ENCODE measurements around the gene ADAMTS13.
"Not testable (repeated sequence)": the region's sequence is repeated elsewhere in the genome, so short reads cannot be mapped to it uniquely, and the experiment has no call there.

Gene ADAMTS13

DNA sequence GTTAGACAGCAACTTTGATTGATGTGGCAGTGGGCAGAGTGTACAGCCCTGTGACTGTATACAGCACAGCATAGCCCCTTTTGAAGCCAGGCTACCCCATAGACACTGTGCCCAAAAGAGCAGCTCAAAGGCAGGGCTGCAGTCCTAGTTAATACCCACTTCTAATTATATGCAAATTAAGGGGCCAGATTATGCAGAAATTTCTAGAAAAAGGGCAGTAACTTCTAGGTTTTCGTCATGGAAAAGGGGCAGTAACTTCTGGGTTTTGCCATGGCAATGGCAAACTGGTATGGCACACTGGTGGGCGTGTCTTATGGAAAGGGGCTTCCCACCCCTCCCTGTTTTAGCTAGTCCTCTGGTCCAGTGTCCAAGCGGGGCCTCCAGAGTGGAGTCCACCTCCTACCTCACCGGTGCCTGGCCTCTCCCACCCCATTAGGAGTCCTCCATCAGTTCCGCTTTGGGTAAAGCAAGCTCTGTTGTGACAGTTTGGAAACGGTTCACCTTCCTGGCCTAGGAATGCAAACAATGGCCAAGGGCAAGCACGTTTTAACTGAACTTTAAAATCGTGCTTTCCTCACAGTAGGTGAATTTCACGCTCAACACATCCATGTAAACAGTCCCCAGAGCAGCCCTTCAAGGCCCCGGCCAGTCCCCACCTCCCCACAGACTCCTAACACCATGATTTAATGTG, 5.6 kb downstream of the ADAMTS13 start:
- no peak for DNase-seq

DNA sequence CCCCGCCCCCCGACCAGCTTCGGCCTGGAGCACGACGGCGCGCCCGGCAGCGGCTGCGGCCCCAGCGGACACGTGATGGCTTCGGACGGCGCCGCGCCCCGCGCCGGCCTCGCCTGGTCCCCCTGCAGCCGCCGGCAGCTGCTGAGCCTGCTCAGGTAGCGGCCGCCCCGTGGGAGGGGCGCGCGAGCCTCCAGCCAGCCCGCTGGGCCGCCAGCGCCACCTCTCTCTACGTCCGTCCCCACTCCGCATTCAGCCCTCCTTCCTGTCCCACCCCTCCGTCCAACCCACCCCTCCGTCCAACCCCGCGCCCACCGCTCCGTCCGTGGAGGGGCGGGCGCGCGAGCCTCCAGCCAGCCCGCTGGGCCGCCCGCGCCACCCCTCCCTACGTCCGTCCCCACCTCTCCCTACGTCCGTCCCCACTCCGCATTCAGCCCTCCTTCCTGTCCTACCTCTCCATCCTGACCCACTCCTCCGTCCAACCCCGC, 6.5 kb downstream of the ADAMTS13 start:
- DNase-seq = no peak

DNA sequence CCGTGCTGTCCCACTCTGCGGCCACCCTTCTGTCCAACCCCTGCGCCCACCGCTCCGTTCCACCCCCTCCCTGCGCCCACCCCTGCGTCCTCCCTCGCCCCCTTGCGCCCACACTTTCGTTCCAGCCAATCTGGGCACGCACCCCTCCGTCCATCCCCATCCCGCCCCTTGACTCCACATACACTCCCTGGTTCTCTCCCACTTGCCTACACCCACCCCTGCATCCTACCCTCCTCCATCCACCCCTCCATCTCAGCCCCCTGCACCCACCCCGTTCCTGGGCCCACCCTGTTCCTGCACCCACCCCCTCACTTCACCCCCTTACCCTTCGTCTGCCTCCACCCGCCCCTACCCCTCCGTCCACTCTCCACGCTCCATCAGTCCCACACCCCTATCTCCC, 7.0 kb downstream of the ADAMTS13 start:
- DNase-seq = no peak

DNA sequence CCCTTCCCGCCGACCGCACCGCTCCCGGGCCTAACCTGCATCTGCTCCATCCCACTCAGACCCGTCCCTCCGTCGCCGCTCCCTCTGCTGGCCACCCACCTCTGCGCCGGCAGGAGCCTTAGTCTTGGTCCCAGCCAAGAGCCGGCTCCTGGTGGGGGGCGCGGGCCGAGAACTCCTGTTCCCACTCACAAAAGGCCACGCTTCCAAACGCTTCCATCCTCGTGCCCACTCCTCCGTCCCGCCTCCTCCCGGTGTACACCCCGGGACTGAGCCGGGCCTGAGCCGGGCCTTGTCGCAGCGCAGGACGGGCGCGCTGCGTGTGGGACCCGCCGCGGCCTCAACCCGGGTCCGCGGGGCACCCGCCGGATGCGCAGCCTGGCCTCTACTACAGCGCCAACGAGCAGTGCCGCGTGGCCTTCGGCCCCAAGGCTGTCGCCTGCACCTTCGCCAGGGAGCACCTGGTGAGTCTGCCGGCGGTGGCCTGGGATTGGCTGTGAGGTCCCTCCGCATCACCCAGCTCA, 7.5 kb downstream of the ADAMTS13 start:
- DNase-seq = peak in 1 of 2 donors; percentile 15

DNA sequence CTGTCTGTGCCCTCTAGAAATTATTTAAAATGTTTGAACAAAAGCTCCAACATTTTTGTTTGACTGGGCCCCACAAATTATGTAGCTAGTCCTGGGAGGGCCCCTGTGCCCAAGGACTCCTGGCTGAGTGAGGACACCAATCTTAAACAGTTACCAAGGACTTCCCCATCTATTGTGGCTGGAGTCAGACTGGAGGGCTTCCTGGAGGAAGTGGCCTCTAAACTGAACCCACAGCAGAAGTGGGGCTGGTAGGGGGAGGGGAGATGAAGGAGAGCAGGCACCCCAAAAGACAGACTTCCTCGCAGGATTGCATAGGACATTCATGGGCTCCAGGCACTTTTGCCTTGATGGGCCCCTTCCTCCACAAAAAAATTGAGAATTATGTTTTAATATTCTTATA, 8.1 kb downstream of the ADAMTS13 start:
- DNase-seq = no peak

DNA sequence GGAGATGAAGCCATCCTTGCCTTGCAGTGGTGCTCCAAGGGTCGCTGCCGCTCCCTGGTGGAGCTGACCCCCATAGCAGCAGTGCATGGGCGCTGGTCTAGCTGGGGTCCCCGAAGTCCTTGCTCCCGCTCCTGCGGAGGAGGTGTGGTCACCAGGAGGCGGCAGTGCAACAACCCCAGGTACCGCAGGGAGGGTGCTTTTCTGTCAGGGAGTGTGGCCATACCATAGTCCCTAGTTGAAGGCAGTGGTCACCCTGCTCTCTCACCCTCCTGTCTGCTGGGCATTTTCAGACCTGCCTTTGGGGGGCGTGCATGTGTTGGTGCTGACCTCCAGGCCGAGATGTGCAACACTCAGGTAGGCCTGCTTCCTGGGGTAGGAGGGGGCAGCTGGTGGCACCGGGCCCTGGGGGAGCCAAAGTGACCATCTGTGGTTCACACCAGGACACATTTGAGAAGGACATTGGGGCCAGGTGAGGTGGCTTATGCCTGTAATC, 11.2 kb downstream of the ADAMTS13 start:
- DNase-seq = no peak

DNA sequence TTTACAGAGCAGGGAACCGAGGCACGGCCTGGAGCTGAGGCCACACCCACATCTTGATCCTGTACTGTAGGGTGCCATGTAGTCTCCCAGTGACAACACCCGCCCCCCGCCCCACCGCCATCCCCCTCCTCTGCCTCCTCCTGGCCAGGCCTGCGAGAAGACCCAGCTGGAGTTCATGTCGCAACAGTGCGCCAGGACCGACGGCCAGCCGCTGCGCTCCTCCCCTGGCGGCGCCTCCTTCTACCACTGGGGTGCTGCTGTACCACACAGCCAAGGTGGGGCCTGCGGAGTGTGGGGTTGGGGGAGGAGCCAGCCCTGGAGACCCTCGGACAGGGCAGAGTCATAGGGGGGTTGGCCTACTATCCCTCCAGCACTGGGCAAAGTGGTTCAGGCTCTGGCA, 14.5 kb downstream of the ADAMTS13 start:
- no peak for DNase-seq

DNA sequence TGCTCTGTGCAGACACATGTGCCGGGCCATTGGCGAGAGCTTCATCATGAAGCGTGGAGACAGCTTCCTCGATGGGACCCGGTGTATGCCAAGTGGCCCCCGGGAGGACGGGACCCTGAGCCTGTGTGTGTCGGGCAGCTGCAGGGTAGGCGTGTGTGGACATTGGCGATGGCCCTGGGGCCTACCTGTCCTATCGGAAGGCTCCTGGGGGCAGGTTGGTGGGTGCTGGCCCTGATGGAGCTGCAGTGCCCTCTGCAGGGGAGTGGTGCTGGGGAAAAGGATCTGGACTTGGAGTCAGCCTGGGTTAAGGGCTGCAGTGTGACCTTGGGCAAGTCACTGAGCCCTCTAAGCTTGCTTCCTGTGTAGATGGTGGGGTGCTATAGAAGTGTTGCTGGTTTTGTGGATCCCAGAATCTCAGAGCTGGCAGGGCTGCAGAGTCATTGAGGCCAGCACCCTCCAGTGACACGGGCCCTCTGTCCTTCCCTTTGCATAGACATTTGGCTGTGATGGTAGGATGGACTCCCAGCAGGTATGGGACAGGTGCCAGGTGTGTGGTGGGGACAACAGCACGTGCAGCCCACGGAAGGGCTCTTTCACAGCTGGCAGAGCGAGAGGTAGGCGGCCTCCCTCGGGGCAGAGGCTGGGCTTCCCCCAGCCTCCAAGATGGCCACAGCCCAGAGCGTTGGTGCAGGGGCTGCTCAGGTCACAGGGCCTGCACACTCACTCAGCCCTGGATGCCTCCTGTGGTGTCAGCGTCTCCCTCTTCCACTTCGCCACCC, 15.8 kb downstream of the ADAMTS13 start:
- DNase-seq = no peak

DNA sequence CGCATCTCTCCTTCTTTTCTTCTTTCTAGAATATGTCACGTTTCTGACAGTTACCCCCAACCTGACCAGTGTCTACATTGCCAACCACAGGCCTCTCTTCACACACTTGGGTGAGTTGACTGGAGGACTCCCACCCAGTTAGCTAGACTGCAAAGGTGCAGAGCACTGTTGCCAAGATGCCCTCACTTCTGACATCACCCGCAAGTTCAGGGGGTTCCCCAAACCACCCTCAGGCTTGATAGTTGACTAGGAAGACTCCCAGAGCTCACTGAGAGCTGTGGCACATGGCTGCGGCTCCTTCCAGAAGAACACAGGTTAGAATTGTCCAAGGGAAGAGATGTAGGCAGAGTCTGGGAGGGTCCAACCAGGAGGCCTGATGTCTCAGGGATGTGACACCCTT, 17.2 kb downstream of the ADAMTS13 start:
- no peak for DNase-seq

DNA sequence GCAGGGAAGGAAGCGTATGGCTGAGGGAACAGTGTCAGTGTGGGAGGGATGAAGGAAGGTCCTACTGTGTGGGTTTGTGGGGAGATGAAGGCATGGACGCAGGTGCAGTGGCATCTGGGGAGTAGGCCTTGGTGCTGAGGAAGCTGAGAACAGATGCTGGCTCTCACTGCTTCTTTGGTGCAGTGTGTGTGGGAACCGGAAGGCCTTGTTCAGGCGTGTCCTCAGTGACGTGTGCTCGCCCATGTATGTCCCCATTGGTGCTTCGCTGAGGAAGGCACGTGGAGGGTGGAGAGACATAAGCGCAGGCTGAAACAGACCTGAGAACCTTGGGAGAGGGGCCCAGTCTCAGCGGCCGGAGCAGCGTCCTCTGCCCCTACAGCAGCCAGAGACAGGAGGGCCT, 18.7 kb downstream of the ADAMTS13 start:
- no peak for DNase-seq

DNA sequence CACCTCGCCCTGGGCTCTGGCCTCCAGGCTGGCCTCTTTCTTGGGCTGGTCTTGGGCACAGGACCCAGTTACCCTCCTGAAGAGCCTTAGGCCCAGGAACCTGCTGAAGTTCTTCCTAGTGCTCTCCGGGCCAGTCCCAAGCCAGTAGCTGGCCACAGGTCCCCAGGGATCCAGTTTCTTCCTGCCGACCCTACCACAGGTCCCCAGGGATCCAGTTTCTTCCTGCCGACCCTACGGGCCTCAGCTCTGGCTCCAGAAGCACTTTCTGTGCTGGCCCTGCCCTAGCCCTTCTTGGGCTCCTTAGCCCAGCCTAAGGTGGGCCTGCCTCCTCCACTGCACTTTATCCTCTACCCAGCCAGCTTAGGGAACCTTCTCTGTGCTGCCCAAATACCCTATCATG, 19.4 kb downstream of the ADAMTS13 start:
- no peak for DNase-seq

DNA sequence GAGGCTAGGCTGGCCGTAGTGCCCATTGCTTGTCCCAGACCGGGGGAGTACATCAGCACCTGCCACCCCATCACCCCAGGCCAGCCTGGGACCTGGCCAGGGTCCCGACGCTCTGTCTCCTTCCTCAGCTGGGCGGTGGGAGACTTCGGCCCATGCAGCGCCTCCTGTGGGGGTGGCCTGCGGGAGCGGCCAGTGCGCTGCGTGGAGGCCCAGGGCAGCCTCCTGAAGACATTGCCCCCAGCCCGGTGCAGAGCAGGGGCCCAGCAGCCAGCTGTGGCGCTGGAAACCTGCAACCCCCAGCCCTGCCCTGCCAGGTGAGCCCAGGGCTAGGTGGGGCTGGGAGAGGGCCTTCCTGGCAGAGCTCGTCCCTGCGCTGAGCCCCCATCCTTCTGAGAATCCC, 21.1 kb downstream of the ADAMTS13 start:
- DNase-seq = no peak

DNA sequence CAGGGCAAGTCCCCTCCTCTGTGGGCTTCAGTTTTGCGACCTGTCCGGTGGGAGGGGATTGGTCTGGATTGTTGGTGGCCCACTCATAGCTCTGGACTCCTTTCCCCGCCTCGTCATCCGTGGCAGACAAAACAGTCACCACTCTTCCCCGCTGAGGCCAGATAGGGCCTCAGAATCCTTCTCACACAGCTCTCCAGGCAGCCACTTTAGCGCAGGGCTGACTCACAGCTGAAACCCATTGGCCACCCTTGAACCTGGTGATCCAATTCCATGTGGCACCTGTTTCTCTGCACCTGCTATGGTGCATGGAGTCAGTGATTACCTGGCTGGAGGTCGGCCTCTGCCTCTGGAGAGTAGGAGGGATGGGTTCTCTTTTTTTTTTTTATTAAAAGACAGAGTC, 21.8 kb downstream of the ADAMTS13 start:
- no peak for DNase-seq

DNA sequence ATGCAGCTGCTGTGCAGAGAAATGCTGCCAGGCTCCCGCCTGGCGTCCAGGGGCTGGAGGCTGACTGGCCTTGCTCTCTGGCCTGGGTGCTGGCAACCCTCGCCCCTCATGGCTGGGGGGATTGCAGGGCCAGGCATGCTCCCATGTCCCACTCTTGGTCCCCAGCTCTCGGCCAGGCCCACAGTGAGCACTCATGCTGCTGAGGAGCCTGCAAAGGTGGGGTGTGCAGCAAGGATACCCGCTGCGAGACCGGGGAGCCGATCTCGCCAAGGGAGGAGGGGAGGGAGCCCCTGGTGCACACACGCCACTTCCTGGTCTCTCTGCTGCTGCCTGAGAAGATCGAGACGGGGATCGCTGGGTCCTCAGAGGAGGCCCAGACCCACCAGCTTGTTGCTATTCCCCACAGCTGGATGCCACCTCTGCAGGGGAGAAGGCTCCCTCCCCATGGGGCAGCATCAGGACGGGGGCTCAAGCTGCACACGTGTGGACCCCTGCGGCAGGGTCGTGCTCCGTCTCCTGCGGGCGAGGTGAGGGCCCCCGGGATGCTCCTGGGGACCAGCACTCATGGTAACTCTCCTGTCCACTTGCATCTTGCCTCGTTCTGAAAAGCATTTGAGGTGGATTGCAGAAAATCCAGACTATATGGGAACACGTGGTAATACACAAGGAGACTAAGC, 23.3 kb downstream of the ADAMTS13 start:
- no peak for DNase-seq

DNA sequence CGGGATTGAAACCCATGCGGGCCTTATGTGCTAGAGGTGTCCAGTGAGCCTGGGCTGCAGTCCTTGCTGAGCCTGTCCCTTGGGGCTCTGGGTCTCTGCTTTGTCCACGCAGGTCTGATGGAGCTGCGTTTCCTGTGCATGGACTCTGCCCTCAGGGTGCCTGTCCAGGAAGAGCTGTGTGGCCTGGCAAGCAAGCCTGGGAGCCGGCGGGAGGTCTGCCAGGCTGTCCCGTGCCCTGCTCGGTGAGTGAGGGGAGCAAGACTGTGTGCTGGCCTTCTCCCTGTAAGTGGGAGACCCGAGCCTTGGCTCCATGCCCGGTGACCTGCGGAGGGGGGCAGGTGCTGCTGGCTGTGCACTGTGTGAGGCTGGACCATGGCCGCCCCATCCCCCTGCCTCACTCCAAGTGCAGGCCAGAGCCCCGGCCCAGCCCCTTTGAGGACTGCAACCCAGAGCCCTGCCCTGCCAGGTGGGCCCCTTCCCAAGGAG, 26.4 kb downstream of the ADAMTS13 start:
- DNase-seq = no peak

DNA sequence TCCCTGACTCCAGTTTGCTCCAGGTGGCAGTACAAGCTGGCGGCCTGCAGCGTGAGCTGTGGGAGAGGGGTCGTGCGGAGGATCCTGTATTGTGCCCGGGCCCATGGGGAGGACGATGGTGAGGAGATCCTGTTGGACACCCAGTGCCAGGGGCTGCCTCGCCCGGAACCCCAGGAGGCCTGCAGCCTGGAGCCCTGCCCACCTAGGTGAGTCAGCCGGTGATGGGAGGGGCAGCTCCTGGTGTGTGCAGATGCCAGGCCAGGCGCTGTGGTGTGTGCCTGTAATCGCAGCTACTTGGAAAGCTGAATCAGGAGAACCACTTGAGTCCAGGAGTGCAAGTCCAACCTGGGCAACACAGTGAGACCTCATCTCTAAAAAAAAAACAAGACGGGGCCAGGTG, 27.6 kb downstream of the ADAMTS13 start:
- no peak for DNase-seq

DNA sequence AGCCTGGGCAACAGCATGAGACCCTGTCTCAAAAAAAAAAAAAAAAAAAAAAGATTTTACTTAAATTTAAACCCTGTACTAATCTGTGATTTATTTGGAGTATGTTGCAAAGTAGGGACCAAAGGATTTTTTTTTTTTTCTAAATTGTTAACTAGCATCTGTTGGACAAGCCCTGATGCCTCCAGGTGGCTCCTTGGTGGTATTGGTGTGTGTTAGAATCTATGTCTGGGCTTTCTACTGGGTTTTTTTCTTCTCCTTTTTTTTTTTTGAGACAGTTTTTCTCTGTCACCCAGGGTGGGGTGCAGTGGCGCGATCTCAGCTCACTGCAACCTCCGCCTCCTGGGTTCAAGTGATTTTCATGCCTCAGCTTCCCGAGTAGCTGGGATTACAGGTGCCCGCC, 29.7 kb downstream of the ADAMTS13 start:
- not testable (repeated sequence) for DNase-seq

DNA sequence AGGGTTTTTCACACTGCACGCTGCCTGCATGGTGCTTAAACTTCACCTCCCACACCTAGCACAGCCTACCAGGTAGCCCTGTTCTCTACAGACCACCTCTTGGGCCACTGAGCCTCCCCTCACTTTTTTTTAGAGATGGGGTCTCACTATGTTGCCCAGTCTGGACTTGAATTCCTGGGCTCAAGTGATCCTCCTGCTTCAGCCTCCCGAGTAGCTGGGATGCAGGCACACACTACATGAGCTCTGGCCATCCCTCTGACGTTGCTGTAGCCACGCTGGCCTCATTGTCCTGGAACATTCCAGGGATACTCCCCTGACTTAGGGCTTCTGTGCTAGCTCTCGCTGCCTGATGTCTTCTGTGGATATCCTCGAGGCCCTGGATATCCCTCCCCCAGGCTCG, 30.4 kb downstream of the ADAMTS13 start:
- no peak for DNase-seq

DNA sequence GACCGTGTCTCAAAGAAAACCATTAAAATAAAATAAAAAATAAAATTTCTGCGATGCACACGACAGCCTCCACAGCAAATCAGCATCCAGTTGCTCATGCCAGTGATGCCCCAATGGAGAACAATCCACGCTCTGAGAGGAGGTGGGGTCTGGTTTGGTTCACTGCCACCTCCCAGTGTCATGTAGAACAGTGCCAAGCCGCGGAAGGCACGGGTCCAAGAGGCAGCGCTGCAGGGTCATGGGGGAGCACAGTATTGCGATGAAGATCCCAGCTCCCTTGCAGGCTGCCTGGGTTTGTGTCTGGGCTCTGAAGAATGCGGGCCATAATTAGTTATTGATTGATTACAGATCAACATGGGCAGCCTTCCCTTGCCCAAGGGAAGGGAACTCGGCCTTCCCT, 31.5 kb downstream of the ADAMTS13 start:
- DNase-seq = no peak

DNA sequence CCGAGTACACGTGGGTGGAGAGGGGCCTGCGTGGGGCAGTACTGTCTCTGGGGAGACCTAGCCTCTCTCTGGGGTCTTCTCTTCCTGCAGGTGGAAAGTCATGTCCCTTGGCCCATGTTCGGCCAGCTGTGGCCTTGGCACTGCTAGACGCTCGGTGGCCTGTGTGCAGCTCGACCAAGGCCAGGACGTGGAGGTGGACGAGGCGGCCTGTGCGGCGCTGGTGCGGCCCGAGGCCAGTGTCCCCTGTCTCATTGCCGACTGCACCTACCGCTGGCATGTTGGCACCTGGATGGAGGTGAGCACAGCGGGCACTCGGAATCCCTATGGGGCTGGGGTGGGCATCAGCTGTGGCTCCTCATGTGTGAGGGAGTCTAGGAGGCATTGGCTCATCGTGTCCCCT, 32.2 kb downstream of the ADAMTS13 start:
- no peak for DNase-seq

DNA sequence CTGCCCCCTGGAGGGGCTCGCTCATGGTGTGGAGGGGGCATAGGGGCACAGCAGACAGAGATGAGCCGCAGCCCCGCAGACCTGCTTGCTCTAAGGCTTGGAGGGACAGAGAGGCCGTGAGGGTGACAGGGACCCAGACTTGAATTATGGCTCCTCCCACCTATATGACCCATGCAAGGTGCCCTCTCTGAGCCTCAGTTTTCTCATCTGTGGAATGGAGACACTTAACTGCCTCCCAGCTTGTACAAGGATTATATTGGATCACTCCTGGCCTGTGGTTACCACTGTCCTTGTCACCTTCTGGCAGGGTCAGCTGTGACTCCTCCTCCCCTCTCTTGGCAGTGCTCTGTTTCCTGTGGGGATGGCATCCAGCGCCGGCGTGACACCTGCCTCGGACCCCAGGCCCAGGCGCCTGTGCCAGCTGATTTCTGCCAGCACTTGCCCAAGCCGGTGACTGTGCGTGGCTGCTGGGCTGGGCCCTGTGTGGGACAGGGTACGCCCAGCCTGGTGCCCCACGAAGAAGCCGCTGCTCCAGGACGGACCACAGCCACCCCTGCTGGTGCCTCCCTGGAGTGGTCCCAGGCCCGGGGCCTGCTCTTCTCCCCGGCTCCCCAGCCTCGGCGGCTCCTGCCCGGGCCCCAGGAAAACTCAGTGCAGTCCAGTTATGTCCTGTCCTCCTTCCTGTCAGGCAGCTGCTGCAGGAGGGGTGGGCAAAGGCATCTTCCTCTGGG, 32.9 kb downstream of the ADAMTS13 start:
- DNase-seq = no peak

DNA sequence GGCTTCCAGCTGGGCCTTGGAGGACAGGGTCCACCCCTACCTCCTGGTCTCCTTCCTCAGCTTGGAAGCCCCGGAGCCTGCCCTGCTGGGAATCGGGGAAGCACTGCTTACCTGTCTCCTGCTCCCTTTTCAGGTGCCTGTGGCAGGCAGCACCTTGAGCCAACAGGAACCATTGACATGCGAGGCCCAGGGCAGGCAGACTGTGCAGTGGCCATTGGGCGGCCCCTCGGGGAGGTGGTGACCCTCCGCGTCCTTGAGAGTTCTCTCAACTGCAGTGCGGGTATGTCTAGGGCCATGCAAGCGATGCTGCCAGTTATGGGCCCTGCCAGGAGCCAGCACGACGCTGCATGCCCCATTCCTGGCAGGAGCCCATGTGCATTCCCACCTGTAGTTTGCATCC, 33.8 kb downstream of the ADAMTS13 start:
- DNase-seq = no peak

DNA sequence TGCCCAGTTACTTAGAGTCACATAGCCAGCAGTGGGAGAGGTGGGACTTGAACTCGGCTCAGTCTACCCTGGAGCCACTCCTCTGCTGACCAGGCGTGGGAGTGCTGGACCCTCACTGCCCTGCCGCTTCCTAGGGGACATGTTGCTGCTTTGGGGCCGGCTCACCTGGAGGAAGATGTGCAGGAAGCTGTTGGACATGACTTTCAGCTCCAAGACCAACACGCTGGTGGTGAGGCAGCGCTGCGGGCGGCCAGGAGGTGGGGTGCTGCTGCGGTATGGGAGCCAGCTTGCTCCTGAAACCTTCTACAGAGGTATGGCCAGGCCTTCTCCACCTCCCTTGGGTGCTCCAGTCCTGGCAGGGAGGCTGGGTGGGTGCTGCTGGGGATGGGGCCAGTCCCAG, 34.2 kb downstream of the ADAMTS13 start:
- DNase-seq = no peak
